ENCODE measurements around the gene HRNR. TPM values are rescaled to one million over a fixed set of nuclear protein-coding genes. Genes with fewer than 3 reads are reported as not detected.

Gene HRNR
- total RNA-seq, 1 donor from 2014 or later, result not detected

DNA sequence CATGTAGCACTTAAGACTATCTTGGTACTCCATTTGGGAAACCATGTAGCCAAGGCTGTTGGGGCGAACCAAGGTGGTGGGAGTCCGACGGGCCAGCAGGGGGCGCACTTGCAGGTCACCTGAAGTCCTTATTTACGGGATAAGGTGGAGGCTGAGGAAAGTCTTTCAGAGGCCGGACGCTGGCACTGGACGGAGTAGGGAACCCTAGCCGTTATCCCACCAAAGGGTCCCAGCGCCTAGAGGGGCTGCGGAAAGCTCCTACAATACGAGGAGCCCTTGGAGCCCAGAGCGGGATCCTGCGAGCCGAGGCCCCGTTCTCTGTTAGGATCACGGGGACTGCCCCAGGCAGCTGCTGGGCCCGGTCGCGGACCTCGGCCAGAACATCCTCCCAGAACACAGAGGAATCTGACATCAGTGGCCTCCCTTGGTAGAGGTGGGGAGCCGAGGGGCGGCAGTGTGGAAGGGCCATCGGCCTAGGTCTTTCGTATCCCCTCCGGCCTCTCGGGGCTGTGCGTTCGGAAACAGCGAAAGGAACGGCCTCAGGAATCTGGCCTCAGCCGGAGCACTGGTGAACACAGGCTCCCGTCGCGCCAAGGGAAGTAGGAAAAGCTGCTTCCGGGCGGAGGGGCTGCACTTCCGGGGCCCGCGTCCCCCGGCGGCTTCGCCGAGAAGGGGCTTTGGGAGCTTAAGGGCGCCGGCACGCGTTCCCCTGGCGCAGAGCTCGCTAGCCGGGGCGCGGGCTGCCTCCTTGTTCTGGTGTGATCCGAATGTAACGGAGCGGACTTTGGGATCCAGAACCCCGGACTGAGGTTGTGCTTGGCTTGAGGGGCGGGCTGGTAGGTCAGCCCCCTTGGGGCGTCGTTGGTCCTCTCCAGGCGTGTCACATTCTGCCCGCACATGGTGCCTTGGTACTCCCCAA is 35.1 kb downstream of the HRNR start:
- no peak for DNase-seq (ENCODE audit: low read depth)
- TF ChIP-seq, protein P1, sequence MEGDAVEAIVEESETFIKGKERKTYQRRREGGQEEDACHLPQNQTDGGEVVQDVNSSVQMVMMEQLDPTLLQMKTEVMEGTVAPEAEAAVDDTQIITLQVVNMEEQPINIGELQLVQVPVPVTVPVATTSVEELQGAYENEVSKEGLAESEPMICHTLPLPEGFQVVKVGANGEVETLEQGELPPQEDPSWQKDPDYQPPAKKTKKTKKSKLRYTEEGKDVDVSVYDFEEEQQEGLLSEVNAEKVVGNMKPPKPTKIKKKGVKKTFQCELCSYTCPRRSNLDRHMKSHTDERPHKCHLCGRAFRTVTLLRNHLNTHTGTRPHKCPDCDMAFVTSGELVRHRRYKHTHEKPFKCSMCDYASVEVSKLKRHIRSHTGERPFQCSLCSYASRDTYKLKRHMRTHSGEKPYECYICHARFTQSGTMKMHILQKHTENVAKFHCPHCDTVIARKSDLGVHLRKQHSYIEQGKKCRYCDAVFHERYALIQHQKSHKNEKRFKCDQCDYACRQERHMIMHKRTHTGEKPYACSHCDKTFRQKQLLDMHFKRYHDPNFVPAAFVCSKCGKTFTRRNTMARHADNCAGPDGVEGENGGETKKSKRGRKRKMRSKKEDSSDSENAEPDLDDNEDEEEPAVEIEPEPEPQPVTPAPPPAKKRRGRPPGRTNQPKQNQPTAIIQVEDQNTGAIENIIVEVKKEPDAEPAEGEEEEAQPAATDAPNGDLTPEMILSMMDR (conservative IDR thresholded peaks at IDR 0.05; ENCODE audit: low read depth, low read length), result peak; percentile 89
- peak overlapping the region; percentile 71 for H3K4me3 ChIP-seq (ENCODE audit: low read depth, low read length)

- no peak overlapping the region for H3K4me3 ChIP-seq (ENCODE audit: low read depth, low read length)
- TF ChIP-seq, protein P1 (conservative IDR thresholded peaks at IDR 0.05; ENCODE audit: low read depth, low read length), result no peak
- DNase-seq (ENCODE audit: low read depth), result no peak
Observed at GRCh38 chr1:152186556-152187285, 37.3 kb downstream of the HRNR start.

- no peak for DNase-seq (ENCODE audit: low read depth)
- TF ChIP-seq, protein P1 (conservative IDR thresholded peaks at IDR 0.05; ENCODE audit: low read depth, low read length), result peak; percentile 91
- H3K4me3 ChIP-seq (ENCODE audit: low read depth, low read length), result no peak overlapping the region
Observed at GRCh38 chr1:152185544-152186391, 38.2 kb downstream of the HRNR start.

DNA sequence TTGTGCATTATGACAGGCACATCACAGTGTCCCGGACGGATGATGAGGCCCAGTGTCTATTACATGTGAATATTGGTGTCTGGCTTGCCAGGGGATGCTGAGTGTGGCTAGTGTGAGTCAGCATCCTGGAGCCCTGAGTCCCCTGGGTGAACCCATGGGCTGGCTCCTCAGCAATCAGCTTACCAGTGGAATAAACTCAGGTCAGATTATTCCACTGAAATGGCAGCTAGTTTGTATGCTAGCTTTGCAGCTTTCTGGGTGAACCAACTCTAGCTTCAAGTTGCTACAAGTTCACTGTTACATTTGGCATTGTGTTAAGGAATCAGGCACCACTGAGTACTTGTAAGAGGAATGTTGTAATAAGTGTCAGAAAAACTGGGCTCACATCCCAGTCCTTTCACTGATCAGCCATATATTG is 41.0 kb downstream of the HRNR start:
- H3K4me3 ChIP-seq (ENCODE audit: low read depth, low read length), result no peak overlapping the region
- TF ChIP-seq, protein P1 (conservative IDR thresholded peaks at IDR 0.05; ENCODE audit: low read depth, low read length), result no peak
- DNase-seq (ENCODE audit: low read depth), result no peak

DNA sequence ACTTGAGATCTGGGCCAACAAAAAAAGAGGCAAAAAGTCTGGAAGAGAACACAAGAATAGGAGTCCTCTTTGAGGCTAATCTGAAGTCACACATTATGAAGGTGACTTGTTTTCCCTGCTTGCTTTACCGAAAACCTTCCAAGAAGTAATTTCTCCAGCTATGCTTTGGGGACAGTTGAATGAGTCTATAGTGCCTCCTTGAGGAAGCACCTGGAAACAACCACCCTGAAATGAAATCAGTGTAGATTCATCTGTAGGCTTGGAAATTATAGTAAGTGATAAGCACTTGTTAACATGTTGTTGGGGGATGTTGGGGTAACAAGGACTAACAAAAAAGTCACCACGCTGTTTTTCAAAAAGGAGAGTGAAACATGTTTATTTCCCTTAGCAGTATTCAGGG is 41.6 kb downstream of the HRNR start:
- no peak overlapping the region for H3K4me3 ChIP-seq (ENCODE audit: low read depth, low read length)
- TF ChIP-seq, protein P1 (conservative IDR thresholded peaks at IDR 0.05; ENCODE audit: low read depth, low read length), result peak; percentile 82
- DNase-seq (ENCODE audit: low read depth), result no peak

GRCh38 chr1:152179566-152179965 is 44.4 kb downstream of the HRNR start:
- DNase-seq (ENCODE audit: low read depth), result no peak
- TF ChIP-seq, protein P1 (conservative IDR thresholded peaks at IDR 0.05; ENCODE audit: low read depth, low read length), result no peak

More at GRCh38 chr1:152179566-152179965, 44.4 kb downstream of the HRNR start:
- no peak overlapping the region for H3K4me3 ChIP-seq (ENCODE audit: low read depth, low read length)
